ENCODE measurements around the gene SHC2.

SHC2 gene

DNA sequence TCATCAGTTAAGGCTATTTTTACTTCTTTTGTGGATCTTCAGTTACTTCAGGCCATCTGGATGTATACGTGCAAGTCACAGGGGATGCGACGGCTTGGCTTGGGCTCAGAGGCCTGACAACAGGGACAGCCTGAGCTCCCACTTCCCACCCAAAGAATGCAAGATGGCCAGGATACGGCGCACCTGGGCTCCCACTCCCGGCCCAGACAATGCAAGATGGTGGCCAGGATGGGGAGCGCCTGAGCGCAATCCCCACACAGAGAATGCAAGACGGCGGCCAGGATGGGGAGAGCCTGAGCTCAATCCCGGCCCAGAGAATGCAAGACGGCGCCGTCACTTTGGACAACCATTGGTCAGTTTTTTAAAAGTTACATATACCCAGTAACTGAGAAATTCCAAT, 91.0 kb downstream of the SHC2 start:
- DNase-seq: no peak

- no peak for DNase-seq
Measured at GRCh38 chr19:369256-369655, 91.6 kb downstream of the SHC2 start.

DNA sequence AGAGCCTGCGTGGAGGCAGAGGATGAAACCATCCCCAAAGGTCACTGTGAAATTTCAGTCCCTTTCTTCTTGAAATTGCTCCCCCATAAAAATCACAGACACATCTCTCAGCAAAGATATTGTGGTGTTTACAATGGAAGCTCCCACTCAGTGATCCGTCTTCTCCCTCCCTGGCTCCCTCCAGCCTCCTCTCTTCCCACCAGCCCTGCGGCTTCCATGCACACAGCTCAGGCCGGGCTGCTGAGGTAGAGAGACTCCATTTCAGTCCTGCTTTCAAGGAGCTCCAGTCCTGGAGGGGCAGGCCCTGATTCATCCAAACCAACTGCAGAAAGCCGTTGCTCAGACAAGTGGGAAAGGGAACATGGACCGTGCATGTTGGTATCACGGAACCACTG, 92.2 kb downstream of the SHC2 start:
- DNase-seq: no peak

DNA sequence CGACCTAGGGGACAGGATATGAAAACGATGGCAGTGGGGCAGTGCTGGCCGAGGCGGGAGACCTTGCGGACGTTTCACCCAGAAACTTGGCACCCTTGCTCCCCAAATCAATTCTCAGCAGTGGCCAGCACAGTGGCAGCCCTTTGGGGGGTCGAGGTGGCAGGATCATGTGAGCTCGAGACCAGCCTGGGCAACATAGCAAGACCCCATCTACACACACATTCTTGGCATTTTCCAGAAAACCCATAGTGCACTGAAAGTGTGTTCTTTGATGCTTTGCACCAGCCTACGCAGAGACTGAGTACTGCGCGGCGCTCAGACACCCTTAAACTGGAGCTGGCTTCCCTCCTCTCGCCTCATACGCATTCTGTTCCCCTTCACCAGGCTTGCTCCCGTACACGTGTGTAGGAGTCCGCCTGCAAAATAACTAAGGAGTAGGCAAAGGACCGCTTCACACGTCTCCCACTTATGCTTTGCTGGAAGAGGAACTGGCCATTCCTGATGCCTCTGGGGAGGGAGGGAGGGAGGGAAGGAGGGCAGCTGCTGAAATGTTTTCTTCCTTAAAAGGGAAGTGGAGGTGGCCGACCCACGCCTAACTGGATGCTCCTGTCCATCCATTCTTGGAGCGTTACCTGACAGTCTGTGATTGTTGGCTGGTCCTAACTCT, 92.7 kb downstream of the SHC2 start:
- DNase-seq: no peak

- DNase-seq: no peak
Measured at GRCh38 chr19:367561-367960, 93.3 kb downstream of the SHC2 start.

DNA sequence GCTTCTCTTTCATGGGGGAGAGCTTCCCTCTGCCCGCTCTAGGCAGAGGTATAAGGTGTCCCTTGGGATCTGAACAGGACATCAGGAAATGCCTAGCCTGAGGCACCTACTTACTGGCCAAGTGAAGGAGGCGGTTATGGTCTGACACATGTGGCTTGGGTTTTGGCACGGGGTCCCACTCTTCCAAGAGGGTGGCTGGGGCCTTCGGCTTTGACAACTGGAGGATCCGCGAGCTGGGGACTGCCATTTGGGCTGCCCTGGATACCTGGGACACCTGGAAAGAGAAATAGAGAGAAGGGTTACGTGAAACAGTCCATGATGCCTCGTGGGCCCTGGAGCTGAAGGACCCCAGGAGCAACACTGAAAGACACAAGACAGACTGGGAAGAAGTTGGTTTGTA, 93.9 kb downstream of the SHC2 start:
- no peak for DNase-seq
